HepG2 (cell line): ENCODE results near the gene PNKP. TPM values are rescaled to one million over a fixed set of nuclear protein-coding genes. Genes with fewer than 3 reads are reported as not detected.

Experiments used
- ATAC-seq: fragments of 200-7000 bp; cut with Tn5 transposase; 3 replicates; pipeline ENCODE4 v1.9.1; 2020; ENCODE audit warnings: mild to moderate bottlenecking, moderate library complexity
- BruUV-seq: library from RNA; stranded (reverse); fragments of 400-500 nt; replicated peaks from 2 replicates; lab custom pipeline; 2021; lab: Mats Ljungman, UMichigan
- CTCF ChIA-PET: fragments of 300-600 bp; formaldehyde crosslinking; extraction: SDS; loops from one replicate; lab custom pipeline; 2021; ENCODE audit warnings: low total read pairs, inconsistent platforms, low intra/inter-chr PET ratio; lab: Yijun Ruan, JAX
- POLR2A ChIA-PET: fragments of 350-600 bp; sonication (Branson Sonifier 250); formaldehyde crosslinking; loops from one replicate; lab custom pipeline; 2020; ENCODE audit warnings: antibody characterized with exemption, inconsistent platforms; lab: Yijun Ruan, JAX
- DNase-seq: peaks from one replicate; pipeline ENCODE4 v3.0.0-alpha.2; 2015; ENCODE audit warnings: low spot score
- FAIRE-seq: peaks from 3 replicates; lab custom pipeline; 2011; peaks lifted over from hg19 to GRCh38; lab: Jason Lieb, UNC
- H2AFZ ChIP-seq: one replicate; pipeline ENCODE4 v1.6.1; 2011; ENCODE audit warnings: low read length, inconsistent platforms
- H3K27ac ChIP-seq: fragments of 300-600 bp; 3 replicates; pipeline ENCODE4 v1.8.0; 2011; ENCODE audit warnings: mixed run types, mild to moderate bottlenecking, mixed read lengths, low read length, inconsistent platforms; ENCODE audit not compliant: insufficient read depth; ENCODE audit errors: extremely low read length
- H3K27me3 ChIP-seq, 2 experiments: fragments of 200-600 bp in 1 of 2; 2 replicates in 1 of 2; 3 replicates in 1 of 2; pipeline versions ENCODE4 v1.6.0 to v1.8.0; 2011; ENCODE audit warnings: low read length in 2 of 2, mild to moderate bottlenecking in 2 of 2, moderate library complexity in 2 of 2, inconsistent platforms in 1 of 2; ENCODE audit not compliant: insufficient read depth in 2 of 2, control insufficient read depth in 1 of 2
- H3K36me3 ChIP-seq, 2 experiments: fragments of 200-600 bp in 1 of 2; replicated peaks in 1 of 2; 2 replicates in 1 of 2; 3 replicates in 1 of 2; pipeline versions ENCODE4 v1.5.1 to v1.8.0; 2011; ENCODE audit warnings: low read length in 2 of 2, inconsistent platforms in 1 of 2; ENCODE audit not compliant: insufficient read depth in 2 of 2, control insufficient read depth in 1 of 2
- H3K4me1 ChIP-seq: 2 replicates; pipeline ENCODE4 v1.5.1; 2012; ENCODE audit warnings: low read length, inconsistent platforms; ENCODE audit not compliant: insufficient read depth
- H3K4me2 ChIP-seq: 2 replicates; pipeline ENCODE4 v1.6.0; 2011; ENCODE audit warnings: low read depth, low read length, inconsistent platforms
- H3K4me3 ChIP-seq, 3 experiments: fragments of 200-600 bp in 1 of 3; sonication (generic), shearing (Covaris generic) in 1 of 3; replicated peaks in 1 of 3; 2 replicates each; pipeline ENCODE4 v1.5.1; 2011 to 2016; ENCODE audit warnings: low read length in 3 of 3, inconsistent platforms in 2 of 3, low read depth in 2 of 3, mild to moderate bottlenecking in 2 of 3, control low read depth in 1 of 3, mixed read lengths in 1 of 3; ENCODE audit not compliant: insufficient read depth in 1 of 3
- H3K79me2 ChIP-seq: one replicate; pipeline ENCODE4 v1.6.1; 2011; ENCODE audit warnings: low read length, inconsistent platforms; ENCODE audit not compliant: insufficient read depth
- H3K9ac ChIP-seq: 2 replicates; pipeline ENCODE4 v1.6.0; 2011; ENCODE audit warnings: mild to moderate bottlenecking, low read depth, low read length, inconsistent platforms; ENCODE audit not compliant: insufficient read depth
- H3K9me3 ChIP-seq: 2 replicates; pipeline ENCODE4 v1.5.1; 2012; ENCODE audit warnings: mild to moderate bottlenecking, low read length
- H4K20me1 ChIP-seq: 2 replicates; pipeline ENCODE4 v1.6.0; 2011; ENCODE audit warnings: inconsistent platforms, mild to moderate bottlenecking, low read length, moderate library complexity; ENCODE audit not compliant: insufficient read depth
- BORCS8-MEF2B ChIP-seq: sonication (generic); formaldehyde crosslinking; IDR thresholded peaks from 2 replicates; pipeline ENCODE4 v1.8.0; 2022; ENCODE audit warnings: mild to moderate bottlenecking, missing genetic modification reagents
- BRCA1 ChIP-seq: sonication (generic); formaldehyde crosslinking; IDR thresholded peaks from 2 replicates; pipeline ENCODE4 v1.4.0; 2020; ENCODE audit warnings: missing genetic modification reagents
- MTA1 ChIP-seq: sonication (generic); formaldehyde crosslinking; IDR thresholded peaks from 2 replicates; pipeline ENCODE4 v1.4.0; 2020; ENCODE audit warnings: missing genetic modification reagents, mild to moderate bottlenecking, borderline replicate concordance
- PHF5A ChIP-seq: IDR thresholded peaks from one replicate; pipeline ENCODE4 v1.6.1; 2018; ENCODE audit warnings: low read depth, missing genetic modification reagents; ENCODE audit not compliant: unreplicated experiment
- SMARCC2 ChIP-seq: fragments of 450-650 bp; IDR thresholded peaks from 2 replicates; pipeline ENCODE4 v1.6.1; 2017; ENCODE audit warnings: antibody characterized with exemption, mild to moderate bottlenecking
- SOX13 ChIP-seq, 3 experiments: fragments of 450-650 bp in 1 of 3; sonication (generic) in 1 of 3; formaldehyde crosslinking in 1 of 3; IDR thresholded peaks in 2 of 3; conservative IDR thresholded peaks in 1 of 3; 2 replicates each; pipeline versions ENCODE4 v1.5.0 to v1.6.1; 2016 to 2020; ENCODE audit warnings: antibody characterized with exemption in 1 of 3, mild to moderate bottlenecking in 1 of 3, missing compliant biosample characterization in 1 of 3, missing genetic modification reagents in 1 of 3, moderate library complexity in 1 of 3
- TEAD2 ChIP-seq: sonication (generic); formaldehyde crosslinking; IDR thresholded peaks from 2 replicates; pipeline ENCODE4 v1.9.0; 2021; ENCODE audit warnings: missing genetic modification reagents
- ZNF44 ChIP-seq: sonication (generic); formaldehyde crosslinking; IDR thresholded peaks from 2 replicates; pipeline ENCODE4 v1.5.1; 2020; ENCODE audit warnings: mild to moderate bottlenecking, missing genetic modification reagents
- ZNF484 ChIP-seq: sonication (generic); formaldehyde crosslinking; IDR thresholded peaks from 2 replicates; pipeline ENCODE4 v1.5.1; 2020; ENCODE audit warnings: mild to moderate bottlenecking, low read depth, missing genetic modification reagents, borderline replicate concordance
- ZNF720 ChIP-seq: sonication (generic); formaldehyde crosslinking; IDR thresholded peaks from 2 replicates; pipeline ENCODE4 v1.4.0; 2020; ENCODE audit warnings: missing genetic modification reagents
- WGBS: methylation state at CpG from one replicate; pipeline ENCODE4 v1.1.6; 2017; ENCODE audit warnings: low lambda C conversion rate; 5-methylcytosine and 5-hydroxymethylcytosine counted together
- in situ Hi-C: cut with HindIII; loops from 2 replicates; pipeline ENCODE4 v1.10.0; 2017; ENCODE audit warnings: low pct_unique_long_range_greater_than_20kb; ENCODE audit not compliant: extremely low pct_ligation_motif_present
- intact Hi-C: fragments of 100-400 bp; cut with micrococcal nuclease; formaldehyde crosslinking; loops from one replicate; pipeline ENCODE4 v1.10.0; 2022; ENCODE audit not compliant: unreplicated experiment
- polyA plus RNA-seq, 8 experiments: library from polyadenylated mRNA; depleted of rRNA in 3 of 8; stranded (reverse) in 7 of 8; unstranded in 1 of 8; fragments of >200 nt; fragmentation: Illumina TruSeq in 4 of 8; extraction: Trizol in 4 of 8; gene quantifications; 2 replicates each; pipeline versions ENCODE4 v1.2.1 to v1.2.3, GENCODE V29; 2011 to 2016; ENCODE audit warnings: low read depth in 4 of 8, missing spikeins in 1 of 8, mixed read lengths in 1 of 8; ENCODE audit not compliant: insufficient read depth in 1 of 8
- total RNA-seq, 5 experiments: library from RNA; depleted of rRNA; stranded (reverse); fragments of >200 nt; fragmentation: Illumina TruSeq; extraction: Trizol; gene quantifications; 2 replicates each; pipeline ENCODE4 v1.2.3, GENCODE V29; 2016; ENCODE audit warnings: low read depth in 1 of 5
- TF ChIP-seq, protein P1 (sequence below): sonication (generic); formaldehyde crosslinking; IDR thresholded peaks from 2 replicates; pipeline ENCODE4 v1.4.0; 2020; ENCODE audit warnings: missing genetic modification reagents; ENCODE audit errors: not compliant biosample characterization
- TF ChIP-seq, protein P2 (sequence below): sonication (generic); formaldehyde crosslinking; IDR thresholded peaks from 2 replicates; pipeline ENCODE4 v1.8.0; 2022; ENCODE audit warnings: mild to moderate bottlenecking, missing genetic modification reagents, borderline replicate concordance
- TF ChIP-seq, protein P3 (sequence below): IDR thresholded peaks from 2 replicates; pipeline ENCODE4 v1.6.1; 2016; ENCODE audit warnings: low read depth
- TF ChIP-seq, protein P4 (sequence below): IDR thresholded peaks from 2 replicates; pipeline ENCODE4 v1.6.1; 2016; ENCODE audit warnings: missing compliant biosample characterization, missing genetic modification reagents, borderline replicate concordance

Gene PNKP
- total and polyA plus RNA-seq, 2 of the 13 experiments (the other 11 are each of a cell fraction or from before 2014, with no cell fraction given) = 12.7 to 27.1 TPM

DNA sequence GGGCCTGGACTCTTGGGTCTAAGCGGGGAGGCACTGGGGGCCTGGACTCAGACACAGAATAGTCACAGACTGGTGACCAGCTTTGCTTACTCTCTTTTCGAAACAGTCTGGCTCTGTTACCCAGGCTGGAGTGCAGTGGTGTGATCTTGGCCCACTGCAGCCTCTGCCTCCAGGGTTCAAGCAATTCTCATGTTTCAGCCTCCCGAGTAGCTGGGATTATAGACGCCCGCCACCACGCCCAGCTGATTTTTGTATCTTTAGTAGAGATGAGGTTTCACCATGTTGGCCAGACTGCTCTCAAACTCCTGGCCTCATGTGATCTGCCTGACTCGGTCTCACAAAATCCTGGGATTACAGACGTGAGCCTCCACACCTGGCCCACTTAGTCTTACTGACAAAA lies 38.2 kb downstream of the PNKP start:
- ChIA-PET CTCF (no interaction called here), POLR2A (no interaction called here)
- ATAC-seq = no peak
- in situ Hi-C loops (no loop called here), intact Hi-C loops (no loop called here)
- Histone ChIP-seq H4K20me1 (no peaks in the 10 kb centered on the region), H3K4me3 (no peak overlapping the region), H3K36me3 (peaks cover 21 to 45% of the 10 kb centered on the region in 2 experiments), H3K4me1 (no peaks in the 10 kb centered on the region), H3K4me2 (no peak overlapping the region), H3K27ac (no peak overlapping the region), H3K79me2 (no peaks in the 10 kb centered on the region), H2AFZ (no peak overlapping the region), H3K9me3 (no peaks in the 10 kb centered on the region), H3K27me3 (no peaks in the 10 kb centered on the region), H3K9ac (no peak overlapping the region)
- WGBS = 96% methylated on average over 7 of the region's 8 CpGs
- FAIRE-seq = no peak
- DNase-seq = no peak
- no TSS peak for BruUV-seq
- TF ChIP-seq ZNF44 (CRISPR knock-in tag) = no peak
- TF ChIP-seq ZNF484 = no peak
- TF ChIP-seq, protein P1, sequence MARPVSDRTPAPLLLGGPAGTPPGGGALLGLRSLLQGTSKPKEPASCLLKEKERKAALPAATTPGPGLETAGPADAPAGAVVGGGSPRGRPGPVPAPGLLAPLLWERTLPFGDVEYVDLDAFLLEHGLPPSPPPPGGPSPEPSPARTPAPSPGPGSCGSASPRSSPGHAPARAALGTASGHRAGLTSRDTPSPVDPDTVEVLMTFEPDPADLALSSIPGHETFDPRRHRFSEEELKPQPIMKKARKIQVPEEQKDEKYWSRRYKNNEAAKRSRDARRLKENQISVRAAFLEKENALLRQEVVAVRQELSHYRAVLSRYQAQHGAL (CRISPR knock-in tag) = no peak

DNA sequence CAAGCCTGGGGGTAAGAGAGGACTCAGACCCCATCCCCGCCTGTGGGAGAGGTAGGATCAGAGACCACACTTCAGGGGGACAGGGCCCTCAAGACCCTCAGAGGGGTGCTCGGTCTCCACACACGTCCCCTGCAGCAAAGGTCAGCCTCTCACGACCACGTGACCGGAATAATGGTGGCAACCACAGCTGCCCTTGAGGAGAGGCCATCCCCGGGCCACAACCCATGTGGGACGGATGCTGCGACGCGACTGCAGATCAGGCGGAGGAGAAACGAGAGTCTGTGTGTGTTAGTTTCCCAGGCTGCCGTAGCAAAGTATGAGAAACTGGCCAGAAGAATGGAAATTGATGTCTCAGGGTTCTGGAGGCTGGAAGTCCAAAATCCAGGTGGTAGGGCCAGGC lies 40.3 kb downstream of the PNKP start:
- intact Hi-C loops = no loop called here
- peaks cover 19 to 36% of the 10 kb centered on the region in 2 experiments; a peak in 4 of 5 replicates for H3K36me3 ChIP-seq
- no peak overlapping the region for H3K27ac ChIP-seq
- DNase-seq = no peak
- H3K9ac ChIP-seq = no peak overlapping the region
- H3K79me2 ChIP-seq = no peaks in the 10 kb centered on the region
- FAIRE-seq = no peak
- no TSS peak for BruUV-seq
- no peak overlapping the region for H3K4me3 ChIP-seq
- no peaks in the 10 kb centered on the region for H3K9me3 ChIP-seq
- H2AFZ ChIP-seq = no peak overlapping the region
- H3K4me1 ChIP-seq = no peaks in the 10 kb centered on the region
- no peaks in the 10 kb centered on the region for H3K27me3 ChIP-seq
- no peak for ATAC-seq
- H4K20me1 ChIP-seq = no peaks in the 10 kb centered on the region
- ChIA-PET POLR2A (no interaction called here), CTCF (no interaction called here)
- over 99% methylated on average over 12 of the region's 14 CpGs for WGBS
- in situ Hi-C loops = no loop called here
- H3K4me2 ChIP-seq = no peak overlapping the region
- no peak for TF ChIP-seq SMARCC2
- no peak for TF ChIP-seq PHF5A (CRISPR knock-in tag)
- TF ChIP-seq SOX13 (IDR thresholded peaks at IDR 0.05) = no peak
- no peak for TF ChIP-seq SOX13 (CRISPR knock-in tag; conservative IDR thresholded peaks at IDR 0.05 in 1 of 2, IDR thresholded peaks at IDR 0.05 in 1 of 2)
- TF ChIP-seq, protein P2, sequence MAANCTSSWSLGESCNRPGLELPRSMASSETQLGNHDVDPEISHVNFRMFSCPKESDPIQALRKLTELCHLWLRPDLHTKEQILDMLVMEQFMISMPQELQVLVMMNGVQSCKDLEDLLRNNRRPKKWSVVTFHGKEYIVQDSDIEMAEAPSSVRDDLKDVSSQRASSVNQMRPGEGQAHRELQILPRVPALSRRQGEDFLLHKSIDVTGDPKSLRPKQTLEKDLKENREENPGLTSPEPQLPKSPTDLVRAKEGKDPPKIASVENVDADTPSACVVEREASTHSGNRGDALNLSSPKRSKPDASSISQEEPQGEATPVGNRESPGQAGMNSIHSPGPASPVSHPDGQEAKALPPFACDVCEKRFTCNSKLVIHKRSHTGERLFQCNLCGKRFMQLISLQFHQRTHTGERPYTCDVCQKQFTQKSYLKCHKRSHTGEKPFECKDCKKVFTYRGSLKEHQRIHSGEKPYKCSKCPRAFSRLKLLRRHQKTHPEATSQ = no peak
- TF ChIP-seq, protein P3, sequence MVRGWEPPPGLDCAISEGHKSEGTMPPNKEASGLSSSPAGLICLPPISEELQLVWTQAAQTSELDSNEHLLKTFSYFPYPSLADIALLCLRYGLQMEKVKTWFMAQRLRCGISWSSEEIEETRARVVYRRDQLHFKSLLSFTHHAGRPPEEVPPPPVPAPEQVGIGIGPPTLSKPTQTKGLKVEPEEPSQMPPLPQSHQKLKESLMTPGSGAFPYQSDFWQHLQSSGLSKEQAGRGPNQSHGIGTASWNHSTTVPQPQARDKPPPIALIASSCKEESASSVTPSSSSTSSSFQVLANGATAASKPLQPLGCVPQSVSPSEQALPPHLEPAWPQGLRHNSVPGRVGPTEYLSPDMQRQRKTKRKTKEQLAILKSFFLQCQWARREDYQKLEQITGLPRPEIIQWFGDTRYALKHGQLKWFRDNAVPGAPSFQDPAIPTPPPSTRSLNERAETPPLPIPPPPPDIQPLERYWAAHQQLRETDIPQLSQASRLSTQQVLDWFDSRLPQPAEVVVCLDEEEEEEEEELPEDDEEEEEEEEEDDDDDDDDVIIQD (CRISPR knock-in tag) = no peak
- TF ChIP-seq, protein P4, sequence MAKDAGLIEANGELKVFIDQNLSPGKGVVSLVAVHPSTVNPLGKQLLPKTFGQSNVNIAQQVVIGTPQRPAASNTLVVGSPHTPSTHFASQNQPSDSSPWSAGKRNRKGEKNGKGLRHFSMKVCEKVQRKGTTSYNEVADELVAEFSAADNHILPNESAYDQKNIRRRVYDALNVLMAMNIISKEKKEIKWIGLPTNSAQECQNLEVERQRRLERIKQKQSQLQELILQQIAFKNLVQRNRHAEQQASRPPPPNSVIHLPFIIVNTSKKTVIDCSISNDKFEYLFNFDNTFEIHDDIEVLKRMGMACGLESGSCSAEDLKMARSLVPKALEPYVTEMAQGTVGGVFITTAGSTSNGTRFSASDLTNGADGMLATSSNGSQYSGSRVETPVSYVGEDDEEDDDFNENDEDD (CRISPR knock-in tag) = no peak
- TF ChIP-seq TEAD2 (CRISPR knock-in tag) = no peak
- no peak for TF ChIP-seq BORCS8-MEF2B (CRISPR knock-in tag)
- TF ChIP-seq MTA1 (CRISPR knock-in tag) = no peak
- no peak for TF ChIP-seq ZNF720
- TF ChIP-seq BRCA1 (CRISPR knock-in tag) = no peak
